NCI-H460 (cell line): ENCODE data around the gene ZFP92. TPM values are rescaled to one million over a fixed set of nuclear protein-coding genes. Genes with fewer than 3 reads are reported as not detected.

ENCODE experiments used
- DNase-seq: peaks from one replicate; pipeline ENCODE4 v3.0.0-alpha.2; 2016; ENCODE audit warnings: low read depth; ENCODE audit errors: extremely low read depth
- total RNA-seq: library from RNA; depleted of rRNA; stranded (reverse); fragments of >200 nt; shearing (Covaris generic); gene quantifications from 2 replicates; pipeline ENCODE4 v1.2.3, GENCODE V29; 2014

The ZFP92 gene
- total RNA-seq, 1 experiment from 2014 or later: 0.67 TPM

DNA sequence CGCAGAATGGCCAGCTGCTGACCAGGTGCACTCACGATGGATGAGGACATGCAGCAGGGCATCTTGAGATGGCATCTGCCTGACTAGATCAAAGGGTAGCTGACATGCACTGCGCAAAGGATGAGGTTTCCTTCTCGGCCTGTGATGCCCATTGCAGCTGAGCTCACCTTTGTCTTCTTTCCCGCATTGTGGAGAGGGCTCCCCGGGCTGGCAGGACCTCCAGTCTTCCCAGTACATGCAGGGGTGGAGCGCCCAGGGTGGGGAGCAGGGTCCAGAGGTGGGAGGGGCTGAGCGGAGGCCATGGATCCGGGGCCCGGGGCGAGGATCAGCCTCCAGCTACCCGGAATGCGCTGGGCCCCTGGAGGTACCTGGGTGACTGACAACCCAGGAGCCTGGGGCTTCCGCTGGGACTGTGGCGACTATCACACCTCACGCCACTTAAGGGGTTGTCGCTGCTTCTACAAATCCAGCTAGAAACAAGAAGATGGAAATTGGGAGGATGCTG, 22.6 kb downstream of the ZFP92 start:
- DNase-seq: no peak

DNA sequence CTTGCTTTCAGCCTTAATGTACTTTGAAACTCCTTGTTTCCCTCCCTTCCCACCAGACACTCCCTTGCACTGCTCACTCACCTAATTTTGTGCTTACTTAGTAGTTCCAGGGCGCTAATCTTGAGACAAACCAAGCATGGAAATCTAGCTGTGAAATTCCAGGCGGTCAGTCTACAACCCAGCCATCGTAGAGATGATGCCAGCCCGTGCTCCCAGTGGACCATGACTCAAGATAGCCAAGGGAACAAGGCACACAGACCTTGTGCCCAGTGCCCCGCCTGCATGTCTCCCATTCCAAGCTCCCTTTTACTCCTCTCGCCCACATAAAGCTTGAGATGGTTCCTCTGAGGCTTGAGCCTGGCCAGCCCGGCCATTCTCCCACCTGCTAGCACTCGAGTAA, 23.5 kb downstream of the ZFP92 start:
- DNase-seq: no peak

DNA sequence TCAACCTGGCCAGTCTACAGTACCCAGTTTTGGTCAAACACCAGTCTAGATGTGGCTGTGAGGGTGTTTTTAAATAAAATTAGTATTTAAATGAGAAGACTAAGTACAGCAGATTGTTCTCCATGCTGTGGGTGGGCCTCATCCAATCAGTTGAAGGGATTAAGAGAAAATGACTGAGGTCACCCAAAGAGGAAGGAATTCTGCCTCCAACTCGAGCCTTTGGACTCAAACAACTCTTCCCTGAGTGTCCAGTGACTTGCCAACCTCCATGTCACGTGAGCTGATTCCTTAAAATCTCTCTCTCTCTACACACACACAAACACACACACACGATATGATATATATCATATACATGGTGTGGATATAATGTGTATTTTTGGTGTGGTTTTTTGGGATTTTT, 24.6 kb downstream of the ZFP92 start:
- DNase-seq: no peak

- no peak for DNase-seq
Observed at GRCh38 chrX:153438532-153438931, 27.3 kb downstream of the ZFP92 start.

- DNase-seq: no peak
Observed at GRCh38 chrX:153439977-153440376, 28.7 kb downstream of the ZFP92 start.

DNA sequence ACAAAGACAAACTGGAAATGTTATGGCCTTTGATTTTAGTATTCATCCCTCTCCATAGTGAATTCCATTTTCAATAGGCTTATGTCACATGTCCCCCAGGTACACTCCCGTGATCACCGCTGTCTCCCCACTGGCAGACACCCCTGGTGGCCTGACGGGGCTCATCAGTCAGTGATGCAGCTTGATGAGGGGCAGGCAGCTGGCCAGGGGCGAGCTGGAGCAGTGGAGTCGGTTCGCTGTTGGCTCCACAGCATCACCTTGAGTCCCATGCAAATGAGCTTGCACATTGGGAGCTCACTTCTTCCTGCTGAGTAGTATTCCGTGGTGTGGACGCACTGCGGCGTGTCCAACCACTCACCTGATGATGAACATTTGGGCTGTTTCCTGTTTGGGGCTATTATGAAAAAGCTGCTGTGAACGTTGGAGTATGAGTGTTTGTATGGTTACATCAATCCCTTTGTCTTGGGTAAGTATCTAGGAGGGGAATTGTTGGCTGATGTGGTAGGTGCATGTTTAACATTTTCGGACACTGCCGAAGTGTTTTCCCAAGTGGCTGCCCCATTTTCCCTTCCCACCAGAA, 29.4 kb downstream of the ZFP92 start:
- no peak for DNase-seq

GRCh38 chrX:153441296-153441695, 30.0 kb downstream of the ZFP92 start:
- DNase-seq: no peak

DNA sequence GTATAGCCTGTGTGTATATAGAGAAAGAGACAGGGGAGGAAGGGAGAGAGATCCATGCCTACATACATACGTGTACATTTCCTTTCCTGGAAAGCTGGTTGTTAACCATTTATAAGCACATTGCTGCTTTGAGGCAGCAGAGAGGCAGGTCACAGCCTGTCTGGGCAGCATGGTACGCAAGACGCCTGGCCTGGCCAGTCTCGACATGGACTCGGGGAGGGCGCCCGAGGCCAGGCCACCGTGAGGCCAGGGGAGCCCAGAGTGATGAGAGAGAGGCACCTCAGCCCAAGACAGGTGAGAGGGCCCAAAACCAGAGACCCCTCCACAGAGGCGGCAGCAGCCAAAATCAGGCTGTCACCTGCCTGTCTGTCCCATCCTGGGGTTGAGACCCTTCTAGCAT, 30.7 kb downstream of the ZFP92 start:
- no peak for DNase-seq

- no peak for DNase-seq
Observed at GRCh38 chrX:153442463-153442862, 31.2 kb downstream of the ZFP92 start.

DNA sequence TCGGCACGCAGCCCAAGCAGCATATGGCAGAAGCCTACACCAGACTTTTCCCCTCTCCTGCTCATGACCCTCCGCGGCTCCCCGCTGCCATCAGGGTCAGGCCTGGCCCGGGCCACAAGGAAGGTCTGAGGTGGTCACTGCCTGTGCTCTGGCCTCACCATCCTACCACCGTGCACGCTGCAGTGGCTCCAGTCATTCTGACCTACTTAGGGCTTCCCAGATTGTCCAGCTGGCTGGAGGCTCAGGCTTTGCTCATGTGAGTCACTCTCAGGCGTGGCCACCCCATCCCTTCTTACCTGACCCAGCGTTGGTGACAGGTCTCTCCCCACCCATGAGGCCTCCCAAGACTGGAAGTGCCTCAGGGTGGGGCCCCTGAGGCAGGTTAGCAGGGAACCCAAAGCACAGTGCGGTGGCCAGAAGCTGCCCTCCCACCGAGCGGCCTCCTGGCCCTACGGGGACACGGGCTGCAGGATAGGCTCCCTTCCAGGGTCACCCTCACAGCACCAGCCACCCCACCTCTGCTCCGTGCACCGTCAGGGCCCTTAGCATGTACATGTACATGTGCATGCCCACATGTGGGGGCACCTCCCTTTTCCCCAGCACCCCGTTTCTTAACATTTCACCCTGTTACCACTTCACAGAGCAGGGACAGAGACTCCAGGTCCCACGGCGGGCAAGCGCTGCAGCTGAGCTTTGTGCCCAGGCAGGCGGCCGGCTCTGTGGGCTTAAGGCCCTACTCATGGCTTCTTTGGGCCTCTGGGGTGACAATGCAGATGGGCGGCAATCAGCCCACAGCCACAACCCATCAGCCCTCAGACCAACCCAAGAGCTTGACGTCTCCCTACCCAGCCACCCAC, 32.4 kb downstream of the ZFP92 start:
- DNase-seq: no peak

GRCh38 chrX:153444333-153445011, 33.2 kb downstream of the ZFP92 start:
- no peak for DNase-seq

DNA sequence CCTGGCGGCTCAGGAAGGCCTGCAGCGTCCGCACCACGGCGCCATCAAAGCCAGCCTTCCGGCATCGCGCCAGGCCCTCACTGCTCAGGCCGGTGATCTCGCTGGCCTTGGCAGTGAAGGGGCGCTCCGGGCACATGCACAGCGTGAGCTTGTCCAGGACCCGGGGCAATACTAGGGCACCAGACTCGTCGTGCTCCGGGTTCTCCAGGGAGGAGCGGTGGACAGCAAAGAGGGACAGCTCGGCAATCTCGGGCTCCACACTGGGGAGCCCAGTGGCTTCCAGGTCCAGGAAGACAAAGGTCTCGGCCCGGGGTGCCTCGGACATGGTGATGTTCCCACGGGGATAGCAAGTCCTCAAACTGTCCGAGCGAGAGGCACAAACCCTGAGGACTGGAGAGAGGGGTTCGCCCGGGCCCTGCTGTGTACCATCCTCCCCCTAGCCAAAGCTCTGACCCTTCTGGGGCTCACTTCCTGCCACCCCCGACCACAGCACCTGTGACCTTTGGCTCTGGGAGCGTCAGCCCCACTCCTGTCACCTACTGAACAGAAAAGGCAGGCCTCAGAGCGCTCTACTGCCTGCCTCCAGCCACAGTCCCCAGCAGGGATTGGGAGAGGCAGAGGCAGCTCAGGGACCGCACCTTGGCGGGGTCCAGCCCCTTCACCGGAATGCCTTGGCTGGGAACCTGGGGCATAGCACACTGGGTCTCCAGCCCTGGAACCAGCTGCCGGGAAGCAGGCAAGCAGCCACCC, 34.0 kb downstream of the ZFP92 start:
- no peak for DNase-seq

DNA sequence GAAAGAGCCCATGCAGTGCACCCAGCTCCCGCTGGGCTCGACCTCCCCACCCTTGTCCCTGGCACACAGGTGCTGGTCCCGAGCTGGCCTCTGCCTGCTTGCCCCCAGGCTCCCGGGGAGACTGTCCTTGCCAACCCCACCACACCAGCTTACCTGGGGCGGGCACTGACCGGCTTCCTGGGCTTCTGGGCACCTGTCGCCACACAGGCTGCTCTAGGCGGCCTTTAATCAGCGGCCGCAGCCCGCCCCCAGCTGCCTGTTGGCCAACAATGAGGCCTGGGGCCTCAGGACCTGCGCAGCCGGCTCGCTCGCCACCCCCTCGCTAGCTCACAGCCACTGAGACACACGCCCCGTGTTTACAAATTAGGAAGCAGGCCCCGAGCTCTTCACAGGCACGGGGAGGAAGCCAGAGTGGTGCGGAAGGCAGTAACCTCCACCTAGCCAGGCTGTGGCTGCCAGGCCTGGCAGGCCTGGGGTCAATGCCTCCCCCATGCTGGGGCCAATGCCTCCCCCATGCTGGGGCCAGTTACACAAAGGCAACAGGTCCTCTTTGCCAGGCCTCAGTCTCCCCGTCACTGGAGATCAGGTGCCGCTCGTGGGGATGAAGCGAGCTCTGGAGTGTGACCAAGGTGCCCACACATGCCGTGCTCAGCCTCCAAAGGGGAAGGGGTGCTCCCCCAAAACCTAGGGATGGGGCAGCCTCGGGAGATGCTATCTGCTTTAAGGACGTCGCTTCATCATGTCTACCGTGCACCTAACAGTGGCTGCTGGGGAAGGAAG, 34.8 kb downstream of the ZFP92 start, which contains the start of gene TREX2:
Gene TREX2, minus strand, starts transcription at position 201 of the 780 bp plus-strand sequence. CDS start 626 bp downstream, outside the sequence.
- DNase-seq: no peak

DNA sequence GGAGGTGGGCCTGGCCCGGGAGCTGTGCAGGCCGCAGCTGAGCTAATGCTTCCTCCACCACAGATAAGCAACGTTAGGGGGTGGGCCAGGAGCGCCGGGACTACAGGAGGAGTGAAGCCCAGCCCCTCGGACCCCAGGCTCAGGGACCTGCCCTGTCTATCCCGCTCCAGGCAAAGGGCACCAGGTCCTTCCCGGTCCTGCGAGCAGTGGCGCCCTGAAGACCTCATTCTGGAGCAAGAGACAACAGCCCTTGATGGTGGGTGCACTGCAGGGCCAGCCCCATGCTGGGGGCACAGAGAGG, 35.3 kb downstream of the ZFP92 start:
- no peak for DNase-seq

GRCh38 chrX:153446950-153447580, 35.8 kb downstream of the ZFP92 start:
- no peak for DNase-seq

DNA sequence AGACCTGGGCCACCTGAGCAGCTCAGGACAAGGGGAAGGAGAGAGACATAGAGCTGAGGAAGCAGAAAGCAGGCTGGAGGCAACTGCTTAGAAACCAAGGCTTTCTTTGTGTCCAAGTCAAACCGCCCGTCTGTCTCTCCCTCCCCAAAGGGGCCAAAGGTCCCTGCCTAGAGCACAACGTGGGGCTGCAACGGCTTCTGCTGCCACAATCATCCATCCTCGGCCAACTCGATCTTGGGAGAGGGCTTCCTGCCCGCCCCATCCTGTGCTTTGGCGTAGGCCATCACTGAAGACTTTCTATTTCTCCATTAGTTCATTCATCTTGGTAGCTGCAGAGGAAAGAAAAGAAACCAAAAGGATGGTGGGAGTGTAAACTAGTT, 36.3 kb downstream of the ZFP92 start:
- DNase-seq: no peak

DNA sequence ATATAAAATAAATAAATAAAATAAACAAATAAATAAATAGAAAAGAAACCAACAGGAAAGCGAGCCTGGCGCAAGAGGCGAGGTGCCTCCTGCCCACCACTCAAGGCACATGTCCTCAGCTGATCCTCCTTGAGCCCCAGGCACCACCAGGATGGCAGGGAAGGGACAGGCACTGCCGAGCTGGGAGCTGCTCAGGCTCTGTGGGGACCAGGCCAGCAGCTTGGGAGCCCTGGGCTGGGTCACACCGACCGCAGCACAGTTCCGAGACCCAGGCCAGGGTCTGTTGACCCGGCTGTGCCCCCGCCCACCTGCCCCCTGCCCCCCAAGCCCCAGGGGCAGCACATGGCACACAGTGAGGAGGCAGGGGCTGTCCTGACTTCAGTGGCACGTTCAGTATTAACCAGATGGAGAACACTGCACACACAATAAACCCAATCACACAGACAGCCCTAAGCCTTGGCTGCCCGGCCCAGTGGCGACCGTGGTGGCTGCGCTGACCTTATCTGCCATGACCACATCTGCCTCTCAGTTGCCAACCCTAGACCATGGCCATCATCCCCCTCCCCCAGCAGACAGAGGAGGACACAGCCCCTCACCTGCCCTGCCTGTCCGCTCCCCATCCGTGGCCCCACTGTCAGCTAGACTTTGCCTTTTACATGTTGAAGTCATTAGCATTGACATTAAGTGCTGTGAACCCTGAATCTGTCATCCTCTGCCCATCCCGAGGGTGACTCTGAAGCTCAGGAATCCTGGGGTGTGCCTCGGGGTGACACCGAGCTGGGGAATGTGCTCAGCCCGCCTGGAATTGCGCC, 37.5 kb downstream of the ZFP92 start:
- DNase-seq: no peak

GRCh38 chrX:153449368-153450113, 38.3 kb downstream of the ZFP92 start:
- no peak for DNase-seq
